GM19238 (cell line): ENCODE results near the gene CHRNB1.

Experiments used
- DNase-seq: peaks from one replicate; pipeline ENCODE4 v3.0.0; 2011; ENCODE audit warnings: low spot score; ENCODE audit not compliant: insufficient read length

CHRNB1 gene

DNA sequence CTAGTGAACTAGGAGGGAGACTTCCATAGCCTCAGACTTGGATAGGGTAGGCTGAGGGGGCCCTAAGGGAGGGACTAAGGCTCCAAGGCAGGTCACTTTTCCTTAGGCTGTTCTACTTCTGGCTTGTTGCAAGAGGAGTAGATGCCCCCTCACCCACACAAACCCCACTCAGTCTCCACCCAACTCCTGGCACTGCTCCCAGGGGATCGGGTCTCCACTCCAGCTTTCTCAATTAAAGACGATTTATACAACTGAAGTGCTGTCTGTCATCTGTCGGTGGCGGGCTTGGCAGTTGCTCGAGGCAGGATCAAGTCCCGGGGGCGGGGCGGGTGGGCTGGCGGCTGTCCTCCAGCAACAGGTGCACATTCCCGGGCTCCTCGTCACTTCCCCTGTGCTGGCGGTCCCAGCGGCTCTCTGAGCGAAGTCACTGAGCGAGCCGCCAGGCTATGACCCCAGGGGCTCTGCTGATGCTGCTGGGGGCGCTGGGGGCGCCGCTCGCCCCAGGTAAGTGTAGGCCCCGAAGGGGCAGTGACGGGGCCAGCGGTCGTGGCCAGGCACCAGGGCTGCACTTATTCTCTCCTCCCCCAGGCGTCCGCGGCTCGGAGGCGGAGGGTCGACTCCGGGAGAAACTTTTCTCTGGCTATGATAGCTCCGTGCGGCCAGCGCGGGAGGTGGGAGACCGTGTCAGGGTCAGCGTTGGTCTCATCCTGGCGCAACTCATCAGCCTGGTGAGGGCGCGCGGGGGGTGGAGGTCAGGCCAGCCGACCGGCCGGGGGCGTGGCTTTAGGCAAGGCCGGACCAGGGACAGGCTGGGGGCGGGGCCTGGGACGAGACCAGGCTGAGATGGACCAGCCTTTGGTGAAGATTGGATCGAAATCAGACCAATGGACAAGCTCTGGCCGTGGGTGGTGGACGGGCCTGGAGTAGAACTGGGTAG lies at the start of gene CHRNB1:
TSS of gene CHRNB1 (plus strand) at position 380 of the 937 bp plus-strand sequence. CDS start at position 447, 67 bp downstream.
- no peak for DNase-seq

DNA sequence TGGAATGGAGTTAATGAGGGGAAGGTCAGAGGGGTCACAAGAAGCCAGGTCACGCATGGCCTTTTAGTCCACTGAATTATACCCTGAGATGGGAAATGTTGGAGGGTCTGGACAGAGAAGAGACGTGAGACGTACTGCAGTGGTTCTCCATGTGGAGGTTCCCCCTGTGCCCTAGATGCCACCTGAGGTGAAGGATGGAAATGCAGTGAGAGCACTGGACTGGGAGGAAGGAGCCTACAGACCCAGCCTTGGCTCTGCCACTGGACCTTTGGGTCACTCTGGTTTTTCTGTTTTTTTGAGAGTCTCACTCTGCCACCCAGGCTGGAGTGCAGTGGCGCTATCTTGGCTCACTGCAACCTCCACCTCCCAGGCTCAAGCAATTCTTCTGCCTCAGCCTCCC lies 48.7 kb upstream of the CHRNB1 start:
- DNase-seq, result no peak

DNA sequence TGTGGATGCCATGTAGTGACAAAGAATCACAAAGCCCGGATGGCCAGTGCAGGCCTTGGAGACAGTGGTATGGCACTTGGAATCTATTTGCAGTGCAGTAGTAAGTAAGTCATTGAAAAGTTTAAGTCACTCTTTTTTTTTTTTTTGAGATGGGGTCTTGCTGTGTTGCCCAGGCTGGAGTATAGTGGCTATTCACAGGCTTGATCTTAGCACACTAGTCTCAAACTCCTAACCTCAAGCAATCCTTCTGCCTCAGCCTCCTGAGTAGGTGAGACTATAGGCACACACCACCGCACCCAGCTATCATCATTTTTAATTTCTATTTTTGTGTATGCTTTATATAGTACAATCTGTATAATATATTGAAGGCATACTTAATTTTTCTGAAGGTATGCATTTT lies 46.2 kb upstream of the CHRNB1 start:
- no peak for DNase-seq

DNA sequence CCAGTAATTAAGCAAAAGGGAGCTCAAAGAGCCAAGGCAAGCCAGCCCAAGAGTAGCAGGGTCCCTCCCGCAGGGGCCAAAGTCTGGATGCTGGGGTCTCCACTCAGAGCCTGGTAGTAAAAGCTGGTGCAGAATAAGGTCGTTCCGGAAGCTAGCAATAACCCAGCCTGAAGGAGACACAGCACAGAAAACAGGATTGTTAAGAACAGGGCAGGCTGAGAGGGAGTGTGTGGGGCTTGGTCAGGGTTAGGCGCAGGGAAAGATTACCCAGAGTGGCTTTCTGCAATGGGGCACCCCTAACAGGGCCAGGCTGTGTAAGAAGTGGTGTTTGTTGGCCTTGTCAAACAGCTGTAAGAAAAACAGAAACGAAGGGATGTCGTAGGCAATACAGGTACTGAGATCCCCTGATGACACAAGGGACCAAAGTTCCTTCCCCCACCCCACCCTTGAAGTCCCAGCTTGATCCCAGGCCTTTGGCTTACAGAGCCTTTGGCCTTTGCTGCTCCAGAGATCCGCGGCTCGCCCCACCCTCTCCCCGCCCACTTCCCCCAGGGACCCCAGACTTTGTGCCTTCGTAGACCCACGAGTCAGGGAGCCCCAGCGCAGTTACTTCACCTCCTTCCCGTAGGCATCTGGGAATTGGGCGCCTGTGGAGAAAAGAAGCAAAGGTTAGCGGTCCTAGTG lies 41.7 kb upstream of the CHRNB1 start:
- DNase-seq, result no peak

DNA sequence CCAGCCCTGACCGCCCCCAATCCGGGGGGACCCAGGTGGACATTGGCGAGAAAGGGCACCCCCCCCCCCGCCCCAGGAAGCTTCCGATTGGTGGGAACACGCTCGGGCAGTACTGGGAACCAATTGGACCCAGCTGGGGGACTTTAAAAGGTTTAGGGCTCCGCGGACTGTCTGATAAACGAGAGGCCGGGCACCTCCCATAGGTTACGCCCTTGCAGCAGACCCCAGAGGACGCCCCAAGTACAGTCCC lies 41.2 kb upstream of the CHRNB1 start:
- DNase-seq, result peak; percentile 51

DNA sequence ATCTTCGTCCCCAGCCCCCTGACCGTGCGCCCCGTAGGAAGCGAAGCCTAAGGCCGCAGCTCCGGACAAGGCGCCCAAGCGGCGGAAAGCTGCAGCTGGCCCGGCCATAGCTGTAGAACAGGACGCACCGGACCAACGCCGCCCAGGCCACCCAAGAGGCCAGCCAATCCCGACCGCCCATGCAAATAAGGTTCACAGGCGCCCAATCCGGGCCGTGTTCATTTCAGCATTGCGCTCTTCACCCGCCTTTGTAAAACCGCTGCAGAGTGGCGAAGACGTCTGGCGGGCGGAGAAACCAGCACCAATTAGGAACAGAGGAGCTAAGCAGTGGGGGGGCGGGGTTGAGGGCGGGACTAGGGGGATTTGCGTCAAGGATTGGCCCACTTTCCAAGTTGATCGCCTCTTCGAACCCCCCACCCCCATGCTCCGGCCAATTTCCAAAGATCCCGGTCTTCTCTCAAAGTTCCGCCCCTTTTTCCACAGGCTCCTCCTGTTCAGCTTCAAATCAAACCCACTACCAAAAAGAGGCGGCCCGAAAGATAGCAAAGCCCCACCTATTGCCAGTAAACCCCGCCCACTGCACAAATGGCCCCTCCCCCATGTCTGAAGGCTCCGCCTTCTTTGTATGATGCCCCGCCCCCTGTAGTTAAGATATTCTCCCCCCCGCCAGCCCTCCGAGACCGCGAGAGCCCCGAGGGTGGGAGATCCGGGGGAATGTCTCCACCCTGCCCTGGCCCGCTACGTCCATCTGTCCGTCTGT lies 40.7 kb upstream of the CHRNB1 start, which contains the start of gene TMEM256:
TSS of gene TMEM256 (minus strand) at position 121 of the 760 bp plus-strand sequence. CDS start at position 108, 13 bp downstream.
- peak; percentile 97 for DNase-seq

- peak; percentile 69 for DNase-seq
Measured at GRCh38 chr17:7404737-7405349, 40.0 kb upstream of the CHRNB1 start.

DNA sequence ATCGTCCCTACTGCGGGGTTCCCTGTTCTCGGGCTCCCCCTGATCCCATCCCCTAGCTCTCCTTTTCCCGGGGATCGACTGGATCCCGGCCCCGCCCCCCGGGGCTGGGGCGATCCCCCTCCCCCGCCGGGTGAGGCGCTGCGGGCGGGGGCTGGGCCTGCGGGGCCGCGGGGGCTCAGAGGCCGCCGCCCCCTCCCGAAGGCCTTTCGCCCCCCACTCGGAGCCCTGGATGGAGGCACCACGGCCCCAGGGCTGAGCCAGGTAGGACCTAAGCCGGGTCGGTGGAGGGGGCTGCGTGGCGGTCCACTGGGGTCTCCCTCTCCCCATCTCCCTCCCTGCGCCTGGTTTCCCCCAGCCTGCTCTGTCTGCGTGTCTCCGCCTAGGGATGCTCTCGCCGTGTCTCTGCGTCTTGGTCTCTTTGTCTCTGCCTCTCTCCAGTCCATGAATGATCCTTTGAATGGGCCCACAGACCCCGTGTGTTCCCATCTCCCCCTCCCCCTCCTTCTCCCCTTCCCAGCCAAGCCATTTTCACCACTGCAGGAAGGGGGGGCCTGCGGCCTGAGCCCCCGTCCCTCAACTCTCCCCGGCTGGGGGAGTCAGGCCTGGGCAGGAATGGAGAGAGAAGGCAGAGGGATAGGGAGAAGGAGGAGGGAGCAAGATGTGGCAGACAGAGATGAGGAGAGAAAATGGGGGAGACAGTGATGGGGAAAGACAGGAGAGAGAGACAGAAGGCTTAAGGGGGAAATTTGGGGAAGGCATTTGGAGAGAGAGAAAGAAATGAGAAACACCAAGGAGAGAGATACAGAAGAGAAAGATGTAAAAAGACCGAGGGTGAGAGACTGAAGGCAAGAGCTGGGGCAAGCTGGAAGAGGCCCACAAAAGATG lies 39.3 kb upstream of the CHRNB1 start:
- DNase-seq, result no peak

- DNase-seq, result no peak
Measured at GRCh38 chr17:7406235-7406825, 38.5 kb upstream of the CHRNB1 start.

DNA sequence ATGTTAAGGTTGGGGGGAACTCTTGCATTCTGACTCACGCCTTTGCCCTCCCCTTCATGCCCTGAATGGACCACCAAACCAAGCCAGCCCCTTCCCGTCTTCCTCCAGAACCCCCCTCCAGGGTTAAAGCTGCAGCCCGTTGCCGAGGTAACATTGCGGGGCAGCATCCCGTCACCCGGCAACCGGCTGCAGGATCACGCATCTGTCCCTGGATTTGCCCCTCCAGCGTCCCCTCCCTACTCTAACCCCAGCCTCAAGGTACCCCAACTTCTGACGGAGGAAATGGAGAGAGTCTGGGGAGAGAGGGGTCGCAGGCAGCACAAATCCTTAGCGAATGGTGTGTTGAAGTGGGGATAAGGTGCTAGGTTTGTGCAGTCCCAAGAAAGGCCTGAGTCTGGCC lies 37.8 kb upstream of the CHRNB1 start:
- no peak for DNase-seq

DNA sequence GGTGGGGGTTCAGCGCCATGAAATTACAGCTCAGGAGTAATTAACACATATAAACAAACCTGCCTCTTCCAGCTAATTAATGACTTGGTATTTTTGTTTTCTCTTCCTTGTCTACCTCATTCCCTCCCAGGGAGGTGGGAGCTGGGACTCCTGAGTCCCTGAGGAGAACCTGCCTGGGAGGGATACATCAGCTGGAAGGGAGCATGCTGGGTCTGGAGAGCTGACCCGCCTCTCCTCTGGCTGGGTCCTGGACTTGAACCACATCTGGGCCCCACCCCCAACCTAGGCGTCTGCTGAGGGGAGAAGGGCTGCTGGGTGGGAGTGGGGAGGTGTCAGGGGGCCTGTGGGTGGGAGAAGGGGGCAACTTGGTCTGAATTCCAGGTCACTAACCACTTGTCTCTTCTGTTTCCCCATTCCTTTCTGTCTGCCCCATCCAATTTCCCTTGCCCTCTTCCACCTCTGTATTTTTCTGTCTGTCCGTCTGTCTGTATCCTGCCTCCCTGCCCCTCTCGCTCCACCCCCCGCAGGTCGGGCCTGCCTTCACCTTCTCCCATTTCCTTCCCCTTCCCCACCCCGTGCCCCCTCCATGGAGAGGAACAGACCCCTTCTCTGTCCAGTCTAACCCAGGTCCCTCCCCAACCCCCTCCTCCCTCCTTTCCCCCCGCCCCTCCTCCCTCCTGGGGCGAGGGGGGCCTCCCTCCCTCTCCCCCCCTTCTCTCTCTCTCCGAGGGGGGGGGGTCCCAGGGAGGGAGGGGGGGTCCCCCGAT lies 37.2 kb upstream of the CHRNB1 start, which contains the start of gene NLGN2:
TSS of gene NLGN2 (plus strand) at position 361 of the 767 bp plus-strand sequence. CDS start 411 bp downstream, outside the sequence.
- no peak for DNase-seq

DNA sequence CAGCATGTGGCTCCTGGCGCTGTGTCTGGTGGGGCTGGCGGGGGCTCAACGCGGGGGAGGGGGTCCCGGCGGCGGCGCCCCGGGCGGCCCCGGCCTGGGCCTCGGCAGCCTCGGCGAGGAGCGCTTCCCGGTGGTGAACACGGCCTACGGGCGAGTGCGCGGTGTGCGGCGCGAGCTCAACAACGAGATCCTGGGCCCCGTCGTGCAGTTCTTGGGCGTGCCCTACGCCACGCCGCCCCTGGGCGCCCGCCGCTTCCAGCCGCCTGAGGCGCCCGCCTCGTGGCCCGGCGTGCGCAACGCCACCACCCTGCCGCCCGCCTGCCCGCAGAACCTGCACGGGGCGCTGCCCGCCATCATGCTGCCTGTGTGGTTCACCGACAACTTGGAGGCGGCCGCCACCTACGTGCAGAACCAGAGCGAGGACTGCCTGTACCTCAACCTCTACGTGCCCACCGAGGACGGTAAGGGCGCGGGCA lies 36.6 kb upstream of the CHRNB1 start:
- no peak for DNase-seq

DNA sequence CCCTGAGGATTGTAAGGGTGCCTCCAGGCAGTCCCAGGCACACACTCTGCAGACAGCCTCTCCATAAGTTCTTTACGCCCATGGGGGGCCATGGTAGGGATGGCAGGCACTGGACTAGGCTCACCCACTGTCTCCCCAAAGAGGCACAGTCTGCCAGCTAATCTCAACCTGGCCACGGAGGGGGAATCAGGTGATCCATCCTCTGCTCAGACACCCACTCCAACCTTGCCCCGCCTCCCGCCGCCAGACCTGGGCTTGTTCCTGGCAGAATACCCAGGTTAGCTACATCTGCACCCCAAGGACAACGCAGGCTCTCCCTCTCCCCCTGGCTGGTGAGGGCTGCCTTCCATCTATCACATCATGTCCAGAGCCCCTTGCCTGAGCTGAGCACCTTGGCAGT lies 36.0 kb upstream of the CHRNB1 start:
- DNase-seq, result no peak

DNA sequence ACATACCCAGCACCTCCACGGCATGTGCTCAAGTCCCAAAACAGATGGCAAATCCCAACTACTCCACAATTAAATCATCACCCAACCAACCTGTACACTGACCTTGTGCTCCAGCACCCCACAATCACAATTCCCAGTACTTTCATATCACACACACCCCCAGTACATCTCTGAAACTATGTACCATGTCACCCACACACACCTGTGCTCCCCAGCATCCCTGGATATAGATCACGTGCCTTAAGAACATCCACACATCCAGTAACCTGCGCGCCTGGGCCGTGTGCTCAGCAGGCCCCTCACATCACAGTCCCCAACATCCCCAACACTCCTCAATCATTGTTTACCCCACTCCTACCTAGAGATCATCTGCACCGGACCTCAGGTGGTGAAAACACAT lies 35.1 kb upstream of the CHRNB1 start:
- DNase-seq, result no peak

DNA sequence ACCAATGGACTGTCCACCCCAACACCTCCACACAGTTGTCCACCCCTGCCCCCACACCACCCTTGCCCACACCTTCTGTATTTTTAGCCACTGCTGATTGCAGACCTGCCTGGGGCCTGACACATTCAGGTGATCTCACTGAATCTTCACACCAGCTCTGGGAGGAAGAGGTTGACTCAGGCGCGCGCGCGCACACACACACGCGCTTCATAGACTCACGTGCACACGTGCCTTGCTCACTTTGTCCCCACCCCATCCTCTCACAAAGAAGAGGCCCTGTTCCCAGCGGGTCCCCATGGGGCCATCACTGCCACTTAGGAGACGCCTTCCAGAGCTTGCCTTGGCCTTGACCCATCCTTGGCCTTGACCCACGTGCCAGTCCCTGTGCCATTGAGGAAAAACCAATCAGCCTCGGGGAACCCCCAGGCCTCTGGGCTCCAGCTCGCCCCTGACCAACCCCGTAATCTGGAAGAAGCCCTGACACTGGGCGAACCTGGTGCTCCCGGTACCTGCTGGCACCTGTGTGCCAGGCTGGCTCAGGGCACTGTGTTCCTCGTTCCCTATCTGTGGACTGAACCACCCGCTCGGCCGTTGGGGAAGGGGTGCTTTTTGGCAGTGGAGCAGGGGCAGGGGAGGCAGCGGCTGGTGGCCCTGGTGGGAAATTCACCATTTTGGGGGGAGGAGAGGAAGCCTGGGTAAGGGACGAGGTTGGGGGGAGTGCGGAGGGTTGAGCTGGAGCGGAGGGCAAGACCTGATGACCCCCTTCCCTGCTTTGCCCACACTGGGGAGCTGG lies 34.0 kb upstream of the CHRNB1 start:
- no peak for DNase-seq

GRCh38 chr17:7411427-7411750 lies 33.5 kb upstream of the CHRNB1 start:
- no peak for DNase-seq

DNA sequence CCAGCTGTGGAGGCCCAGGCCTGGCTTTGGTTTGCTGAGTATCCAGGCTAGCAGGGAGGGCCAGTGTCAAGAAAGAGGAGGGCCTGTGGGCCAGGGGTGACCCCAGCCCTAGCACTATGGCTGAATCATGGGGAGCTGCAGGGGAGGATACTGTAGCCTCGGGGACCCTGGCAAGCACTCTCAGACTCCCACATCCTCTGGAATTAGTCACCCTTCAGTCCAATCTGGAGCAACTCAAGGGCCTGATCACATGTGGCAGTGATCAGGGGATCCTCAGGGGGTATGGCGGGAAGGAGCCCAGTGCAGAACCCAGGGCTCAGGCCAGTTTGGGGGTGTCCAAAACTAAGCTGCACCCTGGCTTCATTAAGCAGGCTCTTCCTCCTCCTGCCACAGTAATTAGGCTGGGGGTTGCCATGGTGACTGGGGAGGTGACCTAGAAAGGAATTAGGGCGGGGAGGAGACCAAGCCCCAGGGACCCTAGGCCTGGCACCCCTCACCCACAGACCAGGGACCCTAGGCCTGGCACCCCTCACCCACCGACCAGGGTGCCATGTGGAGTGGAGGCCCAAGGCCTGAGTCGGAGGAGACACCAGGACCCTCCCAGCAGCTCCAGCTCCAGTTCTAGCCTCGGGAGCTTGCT lies 31.4 kb upstream of the CHRNB1 start:
- no peak for DNase-seq

- no peak for DNase-seq
Measured at GRCh38 chr17:7414837-7415236, 30.0 kb upstream of the CHRNB1 start.
